ENCODE results near the gene COX7A2. TPM values are rescaled to one million over a fixed set of nuclear protein-coding genes. Genes with fewer than 3 reads are reported as not detected.

COX7A2 gene, protein sequence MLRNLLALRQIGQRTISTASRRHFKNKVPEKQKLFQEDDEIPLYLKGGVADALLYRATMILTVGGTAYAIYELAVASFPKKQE
- 100 to 1,000 TPM; 278 to 317 (median 302) TPM for polyA plus RNA-seq (ENCODE audit: insufficient read length in 4 of 4)

DNA sequence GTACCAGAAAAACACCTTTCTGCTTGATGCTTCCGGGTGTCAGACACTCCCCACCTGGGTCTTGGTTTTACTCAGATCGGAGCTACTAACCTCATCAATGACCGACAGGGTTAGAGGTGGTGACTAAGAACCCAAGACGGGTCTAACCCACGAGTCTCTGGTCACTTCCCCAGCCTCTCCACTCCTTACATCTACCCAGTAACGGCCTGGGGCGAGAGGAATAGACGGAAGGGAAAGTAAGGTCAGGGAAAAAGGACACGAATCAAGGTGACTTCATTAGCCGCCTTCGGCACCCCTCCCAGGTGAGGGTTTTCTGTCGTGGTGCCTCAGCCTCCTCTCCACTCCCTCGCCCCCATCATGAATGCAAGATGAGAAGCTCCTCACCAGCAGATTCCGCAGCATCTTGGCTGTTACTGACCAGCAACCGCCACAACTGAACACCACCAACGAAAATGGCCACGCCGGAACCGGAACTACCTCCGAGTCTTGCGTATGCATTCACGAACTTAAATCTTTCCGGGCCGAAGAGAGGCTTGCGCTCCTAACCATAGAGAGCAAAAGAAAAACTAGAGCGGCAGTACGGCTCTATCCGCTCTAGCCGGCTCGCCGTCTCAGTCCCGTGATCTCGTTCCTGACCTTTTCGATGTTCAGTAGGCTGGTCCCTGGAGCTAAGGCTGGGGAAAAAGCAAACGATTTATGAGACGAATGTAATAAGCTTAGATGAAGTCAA, at the start of gene COX7A2:
COX7A2 (minus strand) TSS at position 469 of the 730 bp plus-strand sequence; CDS start at position 402, 67 bp downstream.
- peak; percentile 89 to 94 (median 92) for DNase-seq (ENCODE audit: low read depth in 4 of 4, low spot score in 3 of 4)

DNA sequence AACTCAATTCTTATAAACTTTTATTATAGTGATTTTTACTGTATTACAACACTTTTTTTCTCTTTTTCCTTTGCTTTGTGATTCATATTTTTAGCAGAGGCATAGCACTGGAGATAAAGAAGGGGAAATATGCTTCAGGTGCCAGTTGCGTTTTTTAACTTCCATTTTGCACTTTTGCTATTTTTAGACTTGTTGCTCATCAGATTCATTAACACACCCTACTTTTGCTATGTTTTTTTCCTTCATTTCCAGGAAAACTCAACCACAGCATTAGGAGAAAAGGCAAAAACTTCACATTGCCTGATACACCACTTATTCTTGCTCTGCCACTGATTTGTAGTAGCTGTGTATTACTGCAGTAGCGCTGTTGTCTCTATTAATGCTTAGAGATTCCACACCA, 49.0 kb upstream of the COX7A2 start:
- no peak for DNase-seq (ENCODE audit: low read depth in 4 of 4, low spot score in 3 of 4)

DNA sequence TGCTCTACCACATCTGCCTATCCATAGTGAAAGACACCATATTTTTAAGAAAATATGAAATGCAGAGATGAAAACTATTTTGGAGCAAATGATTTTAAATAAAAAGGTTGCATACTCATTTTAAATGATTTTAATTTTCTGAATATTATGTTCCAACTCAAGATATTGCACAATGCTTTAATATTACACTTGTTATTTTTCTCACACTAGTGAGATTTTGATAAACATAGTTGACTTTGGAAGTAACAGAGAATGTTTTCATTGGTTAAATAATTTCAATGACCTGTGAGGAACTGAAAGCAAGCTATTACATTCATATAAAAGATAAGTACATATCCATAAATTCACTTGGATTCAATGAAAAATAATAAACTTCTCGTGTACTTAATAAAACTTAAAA, 48.1 kb upstream of the COX7A2 start:
- DNase-seq (ENCODE audit: low read depth in 4 of 4, low spot score in 3 of 4), result no peak

DNA sequence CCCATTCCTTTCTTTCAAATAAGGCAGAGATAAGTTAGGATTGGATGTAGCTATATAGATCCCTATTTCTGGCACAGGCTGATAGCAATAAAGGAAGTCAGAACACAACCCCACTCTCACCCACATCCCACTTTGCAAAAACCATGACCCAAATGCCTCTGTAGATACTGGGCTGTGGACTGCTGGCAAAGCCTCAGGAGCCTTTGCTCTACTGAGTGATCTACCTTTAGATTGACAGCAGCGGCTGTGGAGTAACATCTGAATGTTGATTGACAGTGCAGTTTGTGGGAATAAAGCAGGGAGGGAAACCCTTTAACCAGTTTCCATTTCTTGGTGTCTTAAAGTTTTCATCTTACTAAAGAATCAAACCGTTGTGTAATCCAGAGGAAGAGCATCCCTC, 47.7 kb upstream of the COX7A2 start:
- DNase-seq (ENCODE audit: low read depth in 4 of 4, low spot score in 3 of 4), result no peak

DNA sequence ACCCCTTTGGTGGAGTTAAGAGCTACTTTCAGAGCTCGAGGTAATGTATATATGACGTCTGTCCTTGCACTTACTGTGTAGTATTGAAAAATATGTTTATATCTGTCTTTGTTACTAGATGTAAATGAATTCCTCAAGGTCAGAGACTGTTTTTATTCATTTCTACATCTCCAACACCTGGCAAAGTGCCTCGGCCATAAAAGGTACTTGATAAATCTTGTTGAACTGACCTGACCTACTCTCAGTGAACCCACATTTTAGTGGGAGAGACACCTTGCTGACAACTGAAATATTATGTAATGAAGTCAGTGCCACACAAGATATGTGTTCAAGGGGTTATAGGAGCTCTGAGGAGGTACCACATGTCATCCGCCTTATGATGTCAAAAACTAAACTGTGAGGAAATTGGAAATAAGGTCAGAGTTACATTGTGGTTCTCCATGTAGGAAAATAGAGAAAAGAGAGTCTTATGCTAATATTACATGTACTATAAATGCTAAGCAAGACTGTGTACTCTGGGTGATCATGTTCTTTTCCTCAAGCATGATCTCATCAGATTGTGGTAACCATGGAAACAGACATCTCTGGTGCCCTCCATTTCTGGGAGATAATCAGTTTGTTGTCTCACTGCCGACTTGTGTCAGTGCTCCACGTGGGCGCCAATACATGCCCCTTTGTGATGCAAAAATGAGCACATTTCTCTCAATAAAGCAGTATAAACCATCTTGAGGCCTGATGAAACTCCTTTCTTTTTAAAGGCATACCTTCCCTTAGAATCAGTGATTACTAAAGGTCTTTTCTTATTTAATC, 46.7 kb upstream of the COX7A2 start:
- no peak for DNase-seq (ENCODE audit: low read depth in 4 of 4, low spot score in 3 of 4)

DNA sequence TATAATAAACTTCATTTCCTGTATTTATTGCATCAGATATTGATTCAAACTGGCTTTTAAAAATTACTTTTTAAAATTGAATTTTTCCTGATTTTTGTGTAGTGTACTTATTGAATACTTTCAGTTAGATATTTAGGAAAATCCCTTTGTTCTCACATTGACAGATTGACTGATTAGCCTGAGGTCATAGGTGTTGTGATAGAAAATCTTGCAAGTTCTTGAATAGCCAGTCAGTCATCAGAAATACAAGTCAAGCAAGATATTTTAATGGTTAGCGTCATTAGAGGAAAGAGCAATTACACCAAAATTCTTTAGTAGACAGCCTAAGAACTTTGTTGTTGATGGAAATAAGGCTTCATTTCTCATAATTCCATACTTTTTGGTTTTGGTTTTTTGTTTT, 44.4 kb upstream of the COX7A2 start:
- DNase-seq (ENCODE audit: low read depth in 4 of 4, low spot score in 3 of 4), result no peak

DNA sequence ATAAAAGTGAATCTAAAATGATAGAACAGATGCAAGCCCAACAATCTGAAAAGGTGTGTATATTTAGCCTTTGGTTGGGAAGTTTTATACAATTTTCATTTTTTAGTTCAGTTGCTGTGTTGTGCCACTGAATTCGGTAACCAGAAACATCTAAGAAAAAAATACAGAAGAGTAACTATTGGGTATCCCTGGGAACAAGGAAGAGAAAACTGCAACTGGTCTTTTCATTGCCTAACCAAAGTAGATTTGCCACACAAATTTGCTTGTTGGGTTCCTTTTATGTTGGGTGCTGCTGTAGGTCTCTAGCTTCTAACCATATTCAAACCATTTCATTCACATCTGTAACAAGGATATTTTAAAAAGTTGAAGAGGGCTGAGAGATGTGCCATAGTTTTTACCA, 43.8 kb upstream of the COX7A2 start:
- DNase-seq (ENCODE audit: low read depth in 4 of 4, low spot score in 3 of 4), result no peak

DNA sequence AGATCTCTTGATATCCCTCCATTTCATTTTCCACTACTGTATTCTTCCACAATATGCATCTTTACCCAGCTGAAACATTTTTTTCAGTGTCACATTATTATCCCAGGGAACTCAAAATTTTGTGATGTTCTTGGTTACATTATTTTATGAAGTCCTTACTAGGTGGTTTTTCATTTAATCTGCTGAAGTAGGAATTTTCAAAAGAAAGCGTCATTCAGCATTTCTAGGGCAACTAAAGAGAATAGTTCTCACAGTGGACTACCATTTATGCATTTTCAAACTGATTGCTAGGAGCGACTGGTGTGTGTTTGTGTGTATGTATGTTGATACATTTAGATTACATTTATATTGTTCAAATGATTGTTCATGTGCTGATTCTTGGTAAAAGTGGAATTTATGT, 43.4 kb upstream of the COX7A2 start:
- DNase-seq (ENCODE audit: low read depth in 4 of 4, low spot score in 3 of 4), result no peak

DNA sequence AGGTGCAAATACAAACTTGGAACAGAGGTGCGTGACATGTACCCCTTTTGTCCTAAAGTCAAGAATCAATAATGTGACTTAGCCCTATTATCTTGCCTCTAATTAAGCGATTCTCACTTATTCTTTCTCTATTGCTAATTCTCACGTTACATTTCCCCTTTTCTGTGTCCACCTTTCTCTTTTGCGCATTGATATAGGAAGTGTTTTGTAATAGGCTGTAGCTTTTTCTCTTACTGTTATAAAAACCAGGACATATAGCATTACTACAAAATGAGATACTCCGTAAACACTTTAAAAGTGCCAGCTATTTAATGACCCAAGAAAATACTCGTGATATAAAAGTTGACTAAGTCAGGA, 41.7 kb upstream of the COX7A2 start:
- no peak for DNase-seq (ENCODE audit: low read depth in 4 of 4, low spot score in 3 of 4)

DNA sequence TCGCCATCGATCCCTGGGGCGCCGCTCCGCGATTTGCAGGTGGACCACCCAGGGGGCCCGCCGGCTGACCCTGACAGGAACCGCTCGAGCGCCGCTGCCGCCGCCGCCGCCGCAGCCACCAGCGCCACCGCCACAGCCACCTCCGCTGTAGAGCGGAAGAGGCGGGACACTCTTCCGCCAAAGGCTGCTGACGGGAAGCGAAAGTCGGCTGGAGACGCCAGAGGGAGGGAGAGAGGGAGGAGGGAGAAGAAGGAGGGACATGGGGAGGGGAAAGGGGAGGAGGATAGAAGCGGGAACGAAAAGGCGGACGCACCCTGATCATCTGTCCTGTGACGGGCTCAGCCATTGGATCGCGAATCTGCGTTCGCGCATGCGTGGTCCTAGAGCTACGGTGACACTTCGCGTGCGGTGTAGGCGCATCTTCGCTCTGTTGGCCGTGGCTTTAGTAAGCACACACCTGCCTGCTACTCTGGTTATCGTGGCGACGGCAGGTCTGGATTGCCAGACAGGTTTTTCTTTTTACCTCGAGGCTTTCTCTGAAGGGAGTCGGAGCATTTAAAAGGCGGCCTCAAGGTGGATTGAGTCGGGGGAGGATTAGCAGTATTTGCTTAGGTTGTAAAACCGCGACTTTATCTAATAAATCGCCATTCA, 41.2 kb upstream of the COX7A2 start, which contains the start of gene TMEM30A:
TMEM30A (minus strand) TSS at position 161 of the 651 bp plus-strand sequence; CDS start at position 7, 154 bp downstream.
- peak; percentile 92 to 97 (median 96) for DNase-seq (ENCODE audit: low read depth in 4 of 4, low spot score in 3 of 4)

DNA sequence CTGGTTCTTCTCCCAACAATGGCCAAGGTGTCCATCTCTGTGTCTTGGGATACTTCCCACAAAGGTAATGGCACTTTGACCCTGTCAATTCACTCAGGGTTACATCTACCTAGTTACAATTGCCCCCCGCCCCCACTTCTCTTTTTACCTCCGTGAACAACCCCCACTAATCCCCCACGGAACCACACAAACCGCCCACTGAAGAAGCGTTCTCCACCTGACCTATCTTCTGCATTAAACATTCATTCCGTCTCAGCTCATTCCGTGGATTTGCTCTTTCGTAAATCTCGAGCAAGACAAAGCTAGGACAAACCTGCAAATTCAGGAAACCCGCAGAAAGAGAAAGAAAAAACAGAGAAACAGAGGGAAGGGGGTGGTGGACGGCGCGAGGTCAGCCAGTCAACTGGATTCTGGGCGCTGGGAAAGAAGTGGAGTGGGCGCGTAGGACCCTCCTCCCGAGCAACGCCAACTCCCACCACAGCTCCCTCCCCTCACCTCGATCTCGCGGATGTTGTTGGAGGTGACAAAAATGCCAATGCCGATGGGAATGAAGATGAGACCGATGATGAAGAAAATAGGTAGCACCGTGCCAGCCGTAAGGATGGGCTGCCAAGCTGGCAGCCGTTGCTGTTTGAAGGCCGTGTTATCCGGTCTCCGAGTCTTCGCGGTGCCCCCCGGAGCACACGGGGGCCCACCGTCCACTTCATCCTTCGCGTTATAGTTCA, 40.5 kb upstream of the COX7A2 start:
- peak in 3 of 4 donors; percentile 31 to 62 (median 36) for DNase-seq (ENCODE audit: low read depth in 4 of 4, low spot score in 3 of 4)

DNA sequence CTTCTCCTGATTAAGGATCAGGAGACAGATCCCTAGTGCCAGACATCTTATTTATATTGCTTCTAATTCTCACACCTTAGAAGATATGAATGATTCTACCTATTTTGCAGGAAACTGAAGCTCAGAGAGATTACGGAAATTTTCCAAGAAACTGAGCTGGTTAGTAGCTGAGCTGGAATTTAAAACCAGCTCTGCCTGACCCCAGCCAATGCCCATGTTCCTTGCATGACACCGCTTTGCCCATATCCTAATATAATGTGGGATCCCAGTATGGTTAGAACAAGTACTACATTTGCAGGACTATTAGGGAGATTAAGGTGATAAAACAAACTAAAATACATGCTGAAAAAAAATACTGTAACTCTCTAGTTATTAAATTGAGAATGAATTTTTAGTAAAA, 39.1 kb upstream of the COX7A2 start:
- DNase-seq (ENCODE audit: low read depth in 4 of 4, low spot score in 3 of 4), result no peak

DNA sequence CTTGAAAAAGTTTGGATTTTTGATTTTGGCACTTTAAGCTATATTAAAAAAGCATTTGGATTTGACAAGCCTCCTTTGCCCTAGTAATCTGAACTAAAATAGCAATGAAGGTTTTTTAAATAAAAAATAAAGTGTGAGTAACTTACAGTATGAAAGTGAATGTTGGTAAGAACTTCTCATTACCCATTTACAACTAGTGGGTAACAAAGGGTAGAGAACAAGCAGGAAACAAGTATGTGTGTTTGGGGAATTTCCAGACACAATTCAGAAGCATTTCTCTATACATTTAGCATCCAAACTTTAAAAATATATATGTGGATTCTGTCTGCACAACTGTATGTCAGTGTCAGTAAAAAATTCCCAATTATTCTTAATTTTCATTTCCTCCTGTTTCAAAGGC, 38.1 kb upstream of the COX7A2 start:
- no peak for DNase-seq (ENCODE audit: low read depth in 4 of 4, low spot score in 3 of 4)

DNA sequence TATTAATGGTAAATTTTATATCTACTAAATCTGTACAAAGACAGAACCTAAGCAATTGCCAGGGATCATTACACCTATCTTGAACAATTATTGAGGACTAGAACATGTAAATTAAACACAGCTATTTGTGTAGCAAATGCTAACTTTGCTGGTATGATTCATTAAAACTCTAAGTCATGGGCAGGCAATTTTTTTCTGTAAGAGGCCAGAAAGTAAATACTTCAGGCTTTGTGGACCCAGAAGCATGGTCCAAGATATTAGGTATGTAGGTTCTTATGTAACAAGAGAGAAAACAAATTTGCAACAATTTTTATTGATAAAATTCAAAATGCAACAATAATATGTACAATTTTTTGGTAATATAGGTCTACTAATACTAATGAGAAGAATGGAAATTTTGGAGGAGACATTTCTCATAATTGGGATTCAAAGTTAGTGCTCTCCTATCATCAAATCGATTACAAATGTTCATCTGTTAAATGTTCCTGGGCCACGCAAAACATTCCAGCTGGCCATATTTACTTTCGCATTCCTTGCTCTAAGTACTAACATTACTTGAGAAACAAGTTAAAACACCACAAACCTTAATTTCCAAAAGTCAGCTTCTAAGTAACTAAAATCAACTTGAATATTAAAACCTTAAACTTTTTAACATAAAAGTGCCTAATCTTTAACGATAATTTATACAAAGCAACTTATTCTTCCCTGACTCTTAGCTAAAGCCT, 36.7 kb upstream of the COX7A2 start:
- no peak for DNase-seq (ENCODE audit: low read depth in 4 of 4, low spot score in 3 of 4)

DNA sequence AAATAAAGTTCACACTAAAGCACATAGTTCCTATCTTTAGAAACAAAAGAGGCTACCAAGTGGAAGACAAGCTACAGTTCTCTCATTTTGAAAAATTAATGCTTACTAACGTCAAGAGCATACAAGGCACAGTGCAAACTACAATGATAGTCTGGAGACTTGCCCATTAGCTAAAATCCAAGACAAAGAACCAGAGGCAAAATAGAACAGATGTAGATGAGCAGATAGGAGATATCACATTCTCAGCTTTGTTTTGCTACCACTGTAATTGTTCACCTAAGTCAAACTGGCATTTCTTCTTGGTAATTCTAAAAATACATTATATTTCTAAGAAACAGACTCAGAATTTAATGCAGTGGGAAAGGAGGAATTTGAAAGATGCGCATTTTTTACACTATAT, 35.8 kb upstream of the COX7A2 start:
- DNase-seq (ENCODE audit: low read depth in 4 of 4, low spot score in 3 of 4), result no peak

DNA sequence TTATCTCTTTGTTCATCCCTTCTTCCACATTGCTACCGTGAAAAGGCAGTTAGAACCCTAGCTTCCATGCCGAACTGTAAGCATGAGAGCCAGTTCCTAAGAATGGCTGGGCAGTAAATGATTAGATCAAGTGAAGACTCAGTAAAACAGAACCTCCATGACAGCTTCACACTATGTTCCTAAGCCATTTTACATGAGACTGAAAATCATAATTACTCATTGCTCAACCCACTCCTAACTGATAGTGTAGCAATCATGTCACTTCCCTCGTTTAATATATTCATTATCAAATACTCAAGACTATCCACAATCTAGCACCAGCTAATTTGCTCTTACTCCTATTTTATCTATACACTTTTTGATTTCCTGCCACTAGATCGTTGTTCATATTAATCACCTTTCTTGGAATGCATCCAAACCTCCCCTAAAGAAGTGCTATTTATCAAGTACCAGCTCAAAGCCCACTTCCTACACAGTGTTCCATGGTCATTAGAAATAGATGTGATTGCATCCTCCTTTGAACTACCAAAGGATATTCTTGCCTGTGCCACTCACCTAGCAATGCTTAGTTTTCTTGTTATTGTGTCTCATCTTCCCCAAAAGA, 35.0 kb upstream of the COX7A2 start:
- no peak for DNase-seq (ENCODE audit: low read depth in 4 of 4, low spot score in 3 of 4)

DNA sequence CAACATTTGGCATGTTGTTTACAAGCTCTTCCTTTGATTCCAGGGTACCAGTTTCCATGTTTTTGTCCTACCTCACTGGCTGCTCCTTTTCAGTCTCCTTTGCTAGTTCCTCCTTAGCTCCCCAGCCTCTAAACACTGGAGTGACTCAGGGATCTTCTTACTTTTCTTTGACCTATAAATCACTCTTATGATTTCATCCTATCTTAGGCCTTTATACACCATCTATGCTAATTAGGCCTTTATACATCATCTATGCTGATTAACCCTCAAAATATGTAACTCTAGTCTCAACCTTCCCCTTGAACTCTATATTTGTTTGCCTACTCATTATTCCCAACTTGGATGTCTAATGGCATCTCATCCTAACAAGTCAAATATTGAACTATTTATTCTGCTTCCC, 31.5 kb upstream of the COX7A2 start:
- no peak for DNase-seq (ENCODE audit: low read depth in 4 of 4, low spot score in 3 of 4)

DNA sequence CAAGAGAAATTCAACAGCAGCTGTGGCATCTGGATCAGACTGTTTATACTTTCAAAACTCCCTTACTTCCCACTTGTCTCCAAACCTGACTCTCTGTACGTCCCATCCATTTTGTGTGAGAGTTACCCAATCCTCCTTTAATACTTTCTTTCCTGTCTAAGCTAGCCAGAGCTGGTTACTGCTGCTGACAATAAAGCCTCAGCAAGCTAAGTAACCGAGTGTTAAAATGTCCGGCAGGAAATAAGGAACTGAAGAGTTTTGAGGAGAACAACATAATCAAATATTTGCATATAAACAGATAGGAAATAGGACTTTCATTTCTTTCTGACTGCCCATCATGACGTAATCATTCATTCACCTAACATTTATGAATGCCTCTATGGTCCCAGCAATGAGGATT, 29.4 kb upstream of the COX7A2 start:
- DNase-seq (ENCODE audit: low read depth in 4 of 4, low spot score in 3 of 4), result no peak

DNA sequence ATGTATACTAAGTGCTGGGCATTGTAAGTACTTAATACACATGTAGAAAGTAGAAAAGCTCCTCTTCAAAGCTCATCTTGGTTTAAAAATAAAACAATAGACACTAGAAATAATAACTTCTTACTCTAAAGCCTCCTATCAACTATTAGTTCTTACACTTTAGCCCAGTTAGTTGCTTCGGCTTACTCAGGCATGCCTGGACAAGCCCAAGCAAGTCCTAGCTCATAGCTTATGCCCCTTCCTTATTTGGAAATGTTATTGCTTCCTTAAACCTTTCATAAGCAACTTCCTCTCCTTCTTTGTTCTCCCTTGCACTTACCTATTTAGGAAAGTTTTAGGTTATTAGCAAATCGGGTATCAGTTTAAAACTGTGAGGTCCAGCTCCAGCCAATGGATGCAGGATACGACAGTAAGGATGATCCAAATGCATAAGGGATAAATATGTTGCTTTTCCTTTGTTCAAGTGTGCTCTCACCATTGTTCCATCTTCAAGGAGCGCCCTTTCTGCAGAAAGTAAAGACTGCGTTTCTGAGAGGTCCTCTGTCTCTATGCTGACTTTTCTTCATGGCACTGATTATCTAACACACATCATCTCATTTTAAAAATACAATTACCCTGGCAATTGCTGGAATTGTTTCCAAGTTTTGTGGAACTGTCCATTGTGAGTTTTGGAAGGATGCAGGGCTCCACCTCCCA, 28.7 kb upstream of the COX7A2 start:
- DNase-seq (ENCODE audit: low read depth in 4 of 4, low spot score in 3 of 4), result no peak

Data from right renal pelvis (tissue), 4 donors.